ENCODE measurements around the gene PANX1. TPM values are rescaled to one million over a fixed set of nuclear protein-coding genes. Genes with fewer than 3 reads are reported as not detected.

Gene PANX1
- total and polyA plus RNA-seq, 2 donors (not counting 1 experiment from before 2014, with no cell fraction given), result 4.2 to 10.3 TPM

- ChIA-PET CTCF (no interaction called here), POLR2A (no interaction called here)
- Histone ChIP-seq H3K36me3 (replicated peaks in 1 of 2; ENCODE audit: control extremely low read depth in 1 of 2, control insufficient read depth in 1 of 2, extremely low read depth in 1 of 2, insufficient read depth in 2 of 2, low read length in 1 of 2) (no peaks in the 10 kb centered on the region), H4K20me1 (ENCODE audit: control insufficient read depth, insufficient read depth, low read length, poor library complexity, severe bottlenecking) (no peaks in the 10 kb centered on the region), H3K27me3 (replicated peaks in 1 of 4; ENCODE audit: control extremely low read depth in 1 of 4, control insufficient read depth in 3 of 4, insufficient read depth in 4 of 4, low read length in 3 of 4) (no peaks in the 10 kb centered on the region), H3K4me1 (ENCODE audit: control insufficient read depth in 2 of 2, insufficient read depth in 2 of 2, low read length in 2 of 2) (no peaks in the 10 kb centered on the region), H3K79me2 (ENCODE audit: control insufficient read depth, insufficient read depth, low read length) (no peaks in the 10 kb centered on the region), H2AFZ (ENCODE audit: insufficient read depth, low read depth, low read length, poor library complexity, severe bottlenecking) (no peak overlapping the region), H3K9ac (ENCODE audit: low read length) (no peak overlapping the region), H3K4me2 (replicated peaks; ENCODE audit: low read depth, low read length, poor library complexity, severe bottlenecking) (no peak overlapping the region), H3K9me3 (ENCODE audit: control extremely low read depth in 1 of 3, control insufficient read depth in 2 of 3, insufficient read depth in 1 of 3, low read length in 2 of 3) (peaks cover 0 to 6% (median 0%) of the 10 kb centered on the region in 3 donors), H3K27ac (ENCODE audit: low read length in 2 of 2) (no peak overlapping the region), H3K4me3 (ENCODE audit: control extremely low read depth in 1 of 5, extremely low read depth in 1 of 5, insufficient read depth in 1 of 5, low read depth in 2 of 5, low read length in 4 of 5) (no peak overlapping the region)
- Mint-ChIP-seq H3K27ac (no peak overlapping the region), H3K27me3 (peaks cover 7% of the 10 kb centered on the region), H3K4me3 (no peak overlapping the region), H3K4me1 (no peaks in the 10 kb centered on the region), H3K9me3 (ENCODE audit: insufficient read depth) (peaks cover 2% of the 10 kb centered on the region)
- TF ChIP-seq CTCF (IDR thresholded peaks at IDR 0.05) (no peak), EZH2 (IDR thresholded peaks at IDR 0.05; ENCODE audit: borderline replicate concordance, insufficient read depth, low read depth, low read length, poor library complexity, severe bottlenecking) (no peak)
- WGBS (ENCODE audit: insufficient coverage), result 96% methylated on average over 4 of the region's 6 CpGs
- ATAC-seq (ENCODE audit: low read depth) (no peak), DNase-seq (no peak)
- intact Hi-C loops (cut with micrococcal nuclease), result no loop called here
Observed at GRCh38 chr11:94089341-94089740, 39.3 kb upstream of the PANX1 start.

GRCh38 chr11:94090401-94090800, 38.2 kb upstream of the PANX1 start:
- no peaks in the 10 kb centered on the region for H3K4me1 ChIP-seq (ENCODE audit: control insufficient read depth in 2 of 2, insufficient read depth in 2 of 2, low read length in 2 of 2)
- H3K9ac ChIP-seq (ENCODE audit: low read length), result no peak overlapping the region
- ATAC-seq (ENCODE audit: low read depth) (no peak), DNase-seq (no peak)
- ChIA-PET CTCF (no interaction called here), POLR2A (no interaction called here)
- no peak overlapping the region for H3K27ac ChIP-seq (ENCODE audit: low read length in 2 of 2)
- H3K36me3 ChIP-seq (replicated peaks in 1 of 2; ENCODE audit: control extremely low read depth in 1 of 2, control insufficient read depth in 1 of 2, extremely low read depth in 1 of 2, insufficient read depth in 2 of 2, low read length in 1 of 2), result no peaks in the 10 kb centered on the region
- no CpG with 5 or more reads among the region's 1 CpG for WGBS (ENCODE audit: insufficient coverage)
- intact Hi-C loops (cut with micrococcal nuclease), result no loop called here
- H3K4me3 ChIP-seq (ENCODE audit: control extremely low read depth in 1 of 5, extremely low read depth in 1 of 5, insufficient read depth in 1 of 5, low read depth in 2 of 5, low read length in 4 of 5), result no peak overlapping the region
- no peak overlapping the region for H2AFZ ChIP-seq (ENCODE audit: insufficient read depth, low read depth, low read length, poor library complexity, severe bottlenecking)
- Mint-ChIP-seq H3K27me3 (peaks cover 7% of the 10 kb centered on the region), H3K4me1 (no peaks in the 10 kb centered on the region), H3K27ac (no peak overlapping the region), H3K9me3 (ENCODE audit: insufficient read depth) (peaks cover 2% of the 10 kb centered on the region), H3K4me3 (no peak overlapping the region)
- TF ChIP-seq CTCF (IDR thresholded peaks at IDR 0.05) (no peak), EZH2 (IDR thresholded peaks at IDR 0.05; ENCODE audit: borderline replicate concordance, insufficient read depth, low read depth, low read length, poor library complexity, severe bottlenecking) (no peak)
- H3K9me3 ChIP-seq (ENCODE audit: control extremely low read depth in 1 of 3, control insufficient read depth in 2 of 3, insufficient read depth in 1 of 3, low read length in 2 of 3), result peaks cover 0 to 6% (median 0%) of the 10 kb centered on the region in 3 donors
- H3K79me2 ChIP-seq (ENCODE audit: control insufficient read depth, insufficient read depth, low read length), result no peaks in the 10 kb centered on the region
- H3K27me3 ChIP-seq (replicated peaks in 1 of 4; ENCODE audit: control extremely low read depth in 1 of 4, control insufficient read depth in 3 of 4, insufficient read depth in 4 of 4, low read length in 3 of 4), result no peaks in the 10 kb centered on the region
- H3K4me2 ChIP-seq (replicated peaks; ENCODE audit: low read depth, low read length, poor library complexity, severe bottlenecking), result no peak overlapping the region
- H4K20me1 ChIP-seq (ENCODE audit: control insufficient read depth, insufficient read depth, low read length, poor library complexity, severe bottlenecking), result no peaks in the 10 kb centered on the region

All from B cell (primary cell).